T-helper 9 cell (primary cell): ENCODE results near the gene GLCCI1.
A peak's percentile ranks its signal among the peaks of the same experiment; 100 is the strongest.

Experiments used
- DNase-seq: peaks from one replicate; pipeline ENCODE4 v3.0.0-alpha.2; 2020

GLCCI1 gene

DNA sequence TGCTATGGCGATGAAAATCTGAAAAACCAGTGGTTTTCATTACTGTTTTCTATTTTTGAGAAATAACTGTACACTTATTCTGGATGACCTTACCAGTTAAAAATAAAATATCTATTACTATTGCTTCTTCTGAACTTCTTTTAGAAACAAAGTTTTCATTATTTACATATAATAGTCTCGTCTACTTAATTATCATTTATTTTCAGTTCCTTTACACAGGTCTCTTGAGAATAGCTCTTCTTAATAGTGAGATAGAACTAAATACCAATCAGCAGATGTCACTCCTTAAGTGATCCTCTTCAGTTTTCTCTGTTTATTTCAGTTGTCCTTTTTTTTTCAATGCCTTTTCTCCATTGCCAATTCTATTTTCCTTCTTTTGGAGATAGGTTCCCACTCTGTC lies 4.3 kb upstream of the GLCCI1 start:
- DNase-seq = no peak

DNA sequence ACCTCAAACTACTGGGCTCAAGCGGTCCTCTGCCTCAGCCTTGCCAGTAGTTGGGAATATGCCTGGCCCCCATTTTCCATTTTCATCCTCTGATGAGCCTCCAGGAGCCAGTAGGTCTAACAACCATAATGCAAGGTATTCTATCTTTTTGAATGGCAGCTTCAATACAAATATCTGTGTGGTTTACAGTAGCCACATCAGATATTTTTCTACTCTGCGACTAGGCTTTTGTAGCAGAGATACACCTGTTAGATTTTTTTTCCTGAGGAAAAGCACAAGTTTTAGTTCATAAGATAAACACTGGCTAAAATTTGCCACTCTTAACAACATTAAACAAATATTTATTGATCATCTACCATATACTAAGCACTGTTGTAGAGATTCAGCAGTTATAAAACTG lies 3.9 kb upstream of the GLCCI1 start:
- no peak for DNase-seq

DNA sequence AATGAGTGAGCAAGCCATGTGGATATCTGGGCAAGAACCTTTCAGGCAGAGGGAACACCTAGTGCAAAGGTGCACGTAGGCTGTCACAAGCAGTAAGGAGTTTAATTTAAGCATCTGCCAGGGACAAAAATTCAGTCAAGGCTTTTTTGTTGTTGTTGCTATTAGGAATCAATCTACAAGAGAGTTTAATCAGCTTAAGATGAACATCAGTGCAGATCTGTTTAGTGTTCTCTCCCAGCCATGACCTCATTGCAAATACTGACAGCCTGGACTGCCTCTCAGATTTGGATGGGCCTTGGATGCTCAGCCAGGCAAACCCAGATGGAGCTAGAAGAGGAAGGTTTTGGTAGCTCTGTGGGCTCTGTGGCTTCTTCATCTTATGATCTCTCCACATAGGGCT lies 3.3 kb upstream of the GLCCI1 start:
- DNase-seq = no peak

DNA sequence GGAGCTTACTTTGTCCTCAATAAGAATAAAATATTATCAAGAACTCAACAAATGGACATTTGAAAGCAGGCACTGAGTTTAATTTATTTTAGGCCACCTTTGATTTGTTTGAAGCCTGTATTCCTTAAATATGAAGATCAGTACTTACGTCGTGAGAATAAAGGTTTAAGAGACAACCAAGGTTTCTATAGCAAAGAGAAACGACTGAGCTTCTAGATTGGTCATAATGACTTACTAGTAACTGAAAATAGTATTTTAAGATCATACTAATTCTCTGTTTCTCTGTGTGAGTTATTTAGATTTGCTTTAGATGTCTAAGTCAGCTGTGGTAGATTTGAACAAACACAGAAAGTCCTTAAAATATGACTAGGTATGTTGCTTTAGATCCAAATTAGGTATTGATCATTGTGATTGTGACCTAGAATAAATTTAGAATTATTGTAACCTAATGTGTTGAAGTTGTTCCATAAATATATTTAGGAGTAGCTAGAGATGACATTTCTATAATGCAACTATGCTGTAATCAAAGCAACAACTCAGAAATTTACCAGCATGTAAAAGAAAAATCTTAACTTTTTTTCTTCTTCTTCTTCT lies 2.4 kb upstream of the GLCCI1 start:
- DNase-seq = no peak

DNA sequence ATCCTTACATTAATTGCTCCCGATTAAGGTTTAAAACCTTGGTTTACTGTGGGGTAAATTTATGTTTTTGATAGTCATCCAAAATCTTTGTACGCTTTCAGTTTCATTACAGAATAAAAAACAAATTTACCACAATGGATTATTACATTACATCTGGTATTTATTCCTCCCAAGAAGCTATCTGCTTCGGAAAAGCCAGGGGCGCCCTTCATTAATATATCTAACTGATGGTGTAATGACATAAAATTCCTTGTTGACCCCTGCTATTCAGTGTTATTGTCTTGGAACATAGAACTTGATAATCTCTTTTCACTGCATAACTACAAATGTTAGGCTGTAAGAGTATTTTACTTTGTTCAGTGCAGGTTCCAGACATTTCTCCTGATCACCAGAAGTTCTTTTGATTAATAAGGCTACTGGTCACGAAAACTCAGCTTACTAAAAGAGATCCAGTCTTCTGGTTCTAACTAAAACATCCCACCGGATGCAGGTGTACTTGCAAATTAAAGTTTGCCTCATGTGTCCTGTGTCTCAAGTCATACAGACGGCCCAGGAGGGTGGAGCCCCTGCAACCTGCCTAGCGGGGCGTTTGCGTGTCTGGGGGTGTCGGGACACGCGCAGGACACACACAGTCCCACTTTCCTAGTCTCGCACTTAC lies 581 bp upstream of the GLCCI1 start:
- no peak for DNase-seq

DNA sequence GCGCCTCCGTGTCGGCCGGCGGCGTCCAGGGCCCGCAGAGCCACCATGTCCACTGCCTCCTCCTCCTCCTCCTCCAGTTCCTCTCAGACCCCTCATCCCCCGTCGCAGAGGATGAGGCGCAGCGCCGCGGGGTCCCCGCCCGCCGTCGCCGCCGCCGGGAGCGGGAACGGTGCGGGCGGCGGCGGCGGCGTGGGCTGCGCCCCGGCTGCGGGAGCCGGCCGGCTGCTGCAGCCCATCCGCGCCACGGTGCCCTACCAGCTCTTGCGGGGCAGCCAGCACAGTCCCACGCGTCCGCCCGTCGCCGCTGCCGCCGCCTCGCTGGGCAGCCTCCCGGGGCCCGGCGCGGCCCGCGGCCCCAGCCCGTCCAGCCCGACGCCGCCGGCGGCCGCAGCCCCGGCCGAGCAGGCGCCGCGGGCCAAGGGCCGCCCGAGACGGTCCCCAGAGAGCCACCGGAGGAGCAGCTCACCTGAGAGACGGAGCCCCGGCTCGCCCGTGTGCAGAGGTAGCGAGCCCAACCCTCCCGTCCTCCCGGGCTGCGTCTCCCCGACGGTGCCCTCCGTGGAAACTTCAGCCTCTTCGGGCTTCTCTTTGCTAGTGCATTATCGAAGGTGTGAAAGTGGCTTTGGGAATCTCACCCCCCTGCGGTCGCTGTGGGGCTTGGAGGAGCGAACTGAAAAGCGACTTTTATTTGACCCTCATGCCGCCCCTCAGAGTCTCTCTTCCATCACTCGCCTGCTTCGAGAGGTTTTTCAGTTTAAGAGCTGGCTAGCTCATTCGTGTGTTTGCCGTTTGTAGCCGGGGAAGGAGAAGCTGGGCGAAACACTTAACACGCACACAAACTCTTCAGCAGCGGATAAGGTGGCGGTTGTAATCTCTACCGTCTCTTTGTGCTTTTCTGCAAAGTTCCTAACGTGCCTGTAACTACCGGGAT lies 975 bp downstream of the GLCCI1 start:
- peak; percentile 39 for DNase-seq

DNA sequence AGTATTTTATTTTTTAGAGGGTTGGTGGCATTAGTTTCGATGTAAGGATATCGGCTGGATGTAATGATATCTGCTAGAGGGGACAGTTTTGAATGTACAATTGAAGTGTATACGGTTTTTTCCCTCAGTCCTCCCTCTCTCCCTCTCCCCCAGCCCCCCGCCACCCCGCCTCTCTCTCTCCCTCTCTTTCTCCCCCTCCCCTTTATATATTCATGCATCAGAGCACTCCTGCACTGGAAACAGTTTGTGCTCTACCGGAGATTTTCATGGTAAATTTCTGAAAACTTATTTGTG lies 1.6 kb downstream of the GLCCI1 start:
- no peak for DNase-seq

DNA sequence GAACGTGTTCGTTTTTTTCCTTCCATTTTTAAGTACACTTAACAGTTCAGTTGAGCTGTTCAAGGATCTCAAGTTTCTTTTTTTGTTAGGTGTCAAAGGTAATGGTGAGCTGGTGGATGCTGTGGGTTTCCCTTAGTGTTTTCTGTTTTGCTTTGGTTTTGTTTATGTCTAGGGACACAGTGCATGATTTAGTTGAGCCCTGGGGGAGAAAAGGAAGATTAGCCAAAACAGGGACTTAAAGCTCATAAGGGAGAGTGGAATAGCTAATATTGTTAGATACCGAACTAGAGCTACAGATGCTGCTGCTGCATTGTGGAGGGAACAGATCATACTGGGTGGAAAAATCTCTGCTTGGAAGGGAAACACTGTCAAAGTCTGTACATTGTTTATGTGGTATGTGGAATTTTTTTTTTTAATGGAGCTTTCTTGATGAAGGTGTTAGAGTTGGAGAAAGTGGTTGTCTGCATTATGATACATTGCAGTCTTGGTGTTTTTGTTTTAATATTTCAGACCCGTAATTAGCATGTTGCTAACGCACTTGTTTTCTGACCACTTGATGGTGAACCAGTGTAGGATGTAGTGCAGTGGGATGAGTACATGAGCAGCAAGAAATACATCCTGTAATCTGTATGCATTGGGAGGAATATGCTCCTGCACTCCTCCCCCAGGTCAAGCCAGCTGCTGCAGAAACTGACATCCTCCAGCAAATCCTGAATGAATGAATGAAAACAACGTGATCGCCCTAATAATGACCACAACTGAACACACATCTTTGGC lies 2.1 kb downstream of the GLCCI1 start:
- DNase-seq = no peak

DNA sequence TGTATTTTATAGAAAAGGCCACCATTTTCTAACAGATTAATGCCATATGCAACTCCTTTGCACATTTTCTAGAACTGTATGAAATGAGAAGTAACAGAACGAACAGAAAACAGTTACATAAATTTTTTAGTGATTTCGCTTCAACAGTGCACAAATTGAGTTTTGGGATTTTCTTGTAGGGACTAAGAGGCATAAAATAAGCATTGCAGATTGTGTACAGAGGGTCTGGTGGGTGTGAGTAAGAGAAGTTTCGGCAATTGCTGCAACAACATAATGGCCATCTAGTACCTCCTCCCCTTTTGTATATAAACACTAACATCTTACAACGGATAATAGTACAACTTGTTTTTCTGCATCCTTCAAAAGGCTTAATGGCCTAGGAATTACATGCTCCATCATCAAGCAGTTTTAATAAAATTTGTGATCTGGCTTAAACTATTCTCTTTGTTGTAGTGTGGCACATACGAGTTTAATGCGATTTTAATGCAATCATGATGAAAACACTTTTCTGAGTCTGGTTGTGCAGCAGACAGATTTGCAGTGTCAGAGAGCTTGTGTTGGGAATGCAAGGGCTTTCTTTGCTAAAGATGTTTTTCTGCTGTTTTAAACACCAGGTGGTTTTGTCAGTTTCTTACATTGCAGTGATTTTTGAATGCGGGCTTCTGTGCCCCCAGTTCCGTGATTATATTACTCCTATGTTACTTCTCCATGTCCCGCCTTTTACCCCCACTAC lies 2.9 kb downstream of the GLCCI1 start:
- no peak for DNase-seq

DNA sequence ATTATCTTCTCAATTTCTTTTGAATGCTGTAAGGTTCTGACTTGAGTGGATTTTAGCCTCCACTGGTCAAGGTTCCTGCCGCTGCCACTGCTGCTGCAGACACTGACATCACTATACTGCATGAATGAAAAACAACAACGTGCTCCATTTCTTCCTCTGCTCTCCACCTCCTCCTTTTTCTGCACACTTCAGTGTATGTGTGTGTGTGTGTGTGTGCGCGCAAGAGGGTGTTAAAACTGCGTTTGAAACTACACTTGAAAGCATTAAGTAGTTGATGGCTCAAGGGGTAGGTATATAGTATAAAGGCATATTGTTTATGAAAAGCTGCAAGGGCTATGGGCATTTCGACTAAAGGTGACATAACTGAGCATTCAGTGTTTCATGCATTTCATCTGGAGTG lies 3.5 kb downstream of the GLCCI1 start:
- DNase-seq = no peak

DNA sequence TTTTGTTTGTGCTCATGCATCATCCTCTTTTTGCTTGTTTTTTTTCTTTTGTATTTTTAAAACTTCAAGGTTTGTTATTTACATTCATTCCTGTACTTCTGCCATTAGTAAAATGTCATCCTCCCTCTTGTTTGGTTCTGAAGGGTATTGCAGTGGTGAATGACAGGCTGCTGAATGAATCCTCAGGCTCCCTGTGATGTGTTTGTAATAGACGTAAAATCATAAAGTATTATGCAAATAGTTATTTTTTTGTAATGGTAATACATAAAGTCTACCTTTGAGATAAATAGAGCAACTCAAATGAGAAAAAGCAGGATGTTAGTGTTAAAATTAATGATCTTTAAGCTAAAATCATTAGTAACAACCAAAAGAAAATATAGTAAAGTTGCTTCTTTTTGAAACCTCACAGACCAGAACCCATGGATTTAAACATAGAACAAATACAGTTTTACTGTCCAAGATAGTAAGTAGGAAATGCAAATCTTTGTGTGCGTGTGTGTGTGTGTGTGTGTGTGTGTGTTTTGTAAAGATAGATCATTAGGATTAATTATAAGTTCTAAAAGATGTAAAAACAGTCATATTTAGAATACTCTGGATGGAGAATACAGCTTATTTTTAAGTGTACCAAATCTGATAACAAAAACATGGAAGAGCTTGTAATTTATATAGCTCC lies 4.5 kb downstream of the GLCCI1 start:
- DNase-seq = no peak

DNA sequence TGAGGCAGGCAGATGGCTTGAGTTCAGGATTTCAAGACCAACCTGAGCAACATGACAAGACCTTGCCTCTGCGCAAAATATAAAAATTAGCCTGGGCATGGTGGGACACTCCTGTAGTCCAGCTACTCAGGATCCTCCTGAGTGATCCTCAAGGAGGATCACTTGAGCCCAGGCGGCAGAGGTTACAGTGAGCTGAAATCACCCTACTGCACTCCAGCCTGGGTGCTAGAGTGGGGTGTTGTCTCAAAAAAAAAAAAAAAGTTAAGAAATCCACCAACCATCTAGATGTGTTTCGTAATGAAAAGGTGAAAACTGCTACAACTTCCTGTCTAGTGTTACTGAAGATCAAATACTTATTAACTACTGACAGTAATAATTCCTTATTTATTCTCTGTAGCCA lies 8.1 kb downstream of the GLCCI1 start:
- DNase-seq = no peak

DNA sequence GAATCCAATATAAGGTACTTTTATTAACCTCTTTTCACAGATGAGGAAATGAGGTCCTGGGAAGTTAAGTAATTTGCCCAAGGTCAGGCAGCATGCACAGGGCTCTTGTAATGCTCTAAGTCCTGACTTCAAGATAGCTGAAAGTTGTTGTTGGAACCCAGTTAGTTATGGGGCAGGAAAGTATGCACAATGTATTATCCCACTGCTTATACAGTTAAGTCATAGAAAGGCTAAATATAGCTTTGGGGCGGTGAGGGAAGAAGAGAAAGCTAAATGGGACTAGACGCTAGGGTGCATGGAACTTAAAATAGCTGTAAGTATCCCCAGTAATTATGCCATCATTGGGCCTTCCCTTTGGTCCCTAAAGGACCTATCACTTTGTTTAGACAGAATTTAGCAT lies 9.2 kb downstream of the GLCCI1 start:
- DNase-seq = no peak

DNA sequence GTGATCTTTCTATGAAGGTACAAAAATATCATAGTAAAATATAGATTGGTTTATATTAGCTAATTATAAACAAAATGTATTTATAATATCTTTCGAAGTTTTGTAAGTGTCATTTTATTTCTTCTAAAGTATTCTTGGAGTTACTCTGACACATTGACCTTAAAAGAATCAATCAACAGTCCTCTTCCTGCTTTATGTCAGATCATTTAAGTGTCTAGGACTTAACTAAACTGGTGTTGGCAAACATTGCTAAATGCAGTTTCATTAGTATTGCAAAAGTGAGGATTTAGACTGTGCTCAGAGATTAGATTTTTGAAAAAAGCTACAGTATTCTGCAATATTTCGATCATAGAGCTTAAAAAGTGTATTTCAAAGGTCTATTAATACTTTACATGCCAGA lies 10.3 kb downstream of the GLCCI1 start:
- no peak for DNase-seq

DNA sequence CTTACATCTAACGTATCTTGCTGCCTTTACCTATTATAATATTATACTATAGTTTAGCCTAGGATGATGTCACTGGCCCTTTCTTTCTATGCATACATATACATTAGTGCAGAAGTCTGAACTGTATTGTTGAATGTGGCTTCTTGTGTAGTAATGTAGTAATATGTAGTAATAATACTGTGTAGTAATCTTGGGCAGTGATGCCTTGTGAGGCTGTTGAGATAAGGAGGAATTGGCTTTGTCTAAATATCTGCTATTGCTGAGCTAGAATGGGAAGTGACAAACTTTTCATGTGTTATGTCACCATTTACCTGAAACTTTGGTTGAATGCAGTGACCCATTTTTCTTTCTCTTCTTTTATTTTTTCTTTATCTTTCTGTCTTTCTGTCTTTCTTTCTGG lies 11.0 kb downstream of the GLCCI1 start:
- DNase-seq = no peak

DNA sequence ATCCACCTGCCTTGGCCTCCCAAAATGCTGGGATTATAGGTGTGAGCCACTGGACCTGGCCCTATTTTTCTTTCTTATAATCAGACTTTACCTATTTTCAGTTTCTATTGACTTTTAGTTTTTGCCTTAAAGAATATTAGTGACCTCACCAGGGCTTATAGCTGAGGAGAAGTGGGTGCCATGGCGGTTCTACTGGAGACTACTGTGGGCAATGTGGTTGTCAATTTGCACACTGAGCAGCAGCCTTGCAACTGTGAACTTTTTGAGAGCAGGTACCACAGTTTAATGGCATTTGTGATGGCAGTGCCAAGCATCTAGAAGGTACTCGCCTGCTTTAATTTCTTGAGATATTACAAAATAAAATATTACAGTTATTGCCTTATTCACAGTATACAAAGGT lies 11.5 kb downstream of the GLCCI1 start:
- no peak for DNase-seq

DNA sequence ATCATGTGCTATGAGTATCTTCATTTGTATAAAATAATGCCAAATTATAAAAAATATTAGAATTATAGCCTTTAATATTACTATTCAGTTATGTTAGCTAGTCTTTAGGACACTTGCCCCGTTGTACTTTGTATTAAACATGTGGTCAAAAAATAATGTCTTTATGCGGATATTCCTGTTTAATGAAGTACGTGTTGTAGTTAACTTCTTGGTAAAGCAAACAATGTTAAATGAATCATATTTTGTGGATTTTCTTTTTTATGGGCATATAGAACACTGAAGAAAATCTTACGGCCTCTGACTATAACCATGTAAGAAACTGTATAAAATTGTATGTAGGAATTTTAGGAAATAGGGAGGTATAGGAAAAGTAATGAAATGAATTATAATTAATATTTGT lies 14.3 kb downstream of the GLCCI1 start:
- DNase-seq = no peak

DNA sequence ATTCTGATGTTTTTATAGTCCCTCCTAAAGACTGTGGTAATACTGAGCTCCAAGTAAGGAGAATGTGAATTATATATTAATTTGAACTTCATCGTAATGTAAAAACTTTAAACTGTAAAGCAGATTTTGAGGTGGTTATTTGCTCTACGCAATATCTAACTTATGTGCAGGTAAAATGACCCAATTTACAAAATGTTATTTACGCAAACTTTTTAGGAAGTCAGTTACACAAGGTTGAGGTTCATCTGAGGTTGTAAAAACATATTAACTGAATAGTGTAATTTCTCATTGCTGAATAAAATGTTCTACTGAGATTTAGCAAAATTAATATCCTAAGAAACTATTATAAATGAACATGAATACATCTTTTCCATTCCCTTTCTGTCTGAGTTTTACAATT lies 15.8 kb downstream of the GLCCI1 start:
- DNase-seq = no peak

DNA sequence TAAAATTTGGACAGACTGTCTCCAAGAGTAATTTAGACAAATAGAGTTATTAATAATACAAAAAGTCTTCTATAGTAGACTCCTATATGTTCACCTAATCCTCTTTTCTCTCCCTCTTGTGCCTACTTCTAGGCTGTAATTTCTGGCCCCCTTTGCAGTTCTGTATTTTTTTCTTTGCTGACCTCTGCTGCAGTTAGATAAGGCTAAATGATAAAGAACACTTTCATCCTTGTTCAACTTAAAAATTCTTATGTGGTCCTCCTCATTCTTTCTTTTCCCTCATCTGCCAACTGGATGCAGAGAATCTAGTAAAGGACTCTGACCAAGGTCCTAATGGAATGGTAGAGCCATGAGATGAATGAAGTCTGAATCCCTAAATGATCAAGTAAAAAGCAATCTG lies 20.1 kb downstream of the GLCCI1 start:
- DNase-seq = no peak

DNA sequence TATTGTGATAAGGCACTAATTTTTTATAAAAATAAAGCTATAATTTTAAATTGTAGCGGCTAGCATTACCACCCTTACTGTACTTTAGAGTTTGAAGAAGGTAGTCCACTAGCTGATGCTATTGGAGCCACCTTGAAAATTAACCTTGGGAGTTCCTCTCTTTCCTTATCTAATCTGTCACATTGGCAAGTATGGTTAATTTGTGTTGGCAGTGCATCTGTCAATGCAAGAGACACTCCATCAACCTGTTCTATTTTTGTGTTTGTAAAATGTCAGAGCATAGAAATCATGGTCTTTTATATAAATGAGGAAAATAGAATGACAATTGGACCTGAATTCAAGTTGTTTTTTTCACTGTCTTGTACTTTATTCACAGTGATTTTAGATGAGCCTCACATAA lies 20.5 kb downstream of the GLCCI1 start:
- DNase-seq = no peak

DNA sequence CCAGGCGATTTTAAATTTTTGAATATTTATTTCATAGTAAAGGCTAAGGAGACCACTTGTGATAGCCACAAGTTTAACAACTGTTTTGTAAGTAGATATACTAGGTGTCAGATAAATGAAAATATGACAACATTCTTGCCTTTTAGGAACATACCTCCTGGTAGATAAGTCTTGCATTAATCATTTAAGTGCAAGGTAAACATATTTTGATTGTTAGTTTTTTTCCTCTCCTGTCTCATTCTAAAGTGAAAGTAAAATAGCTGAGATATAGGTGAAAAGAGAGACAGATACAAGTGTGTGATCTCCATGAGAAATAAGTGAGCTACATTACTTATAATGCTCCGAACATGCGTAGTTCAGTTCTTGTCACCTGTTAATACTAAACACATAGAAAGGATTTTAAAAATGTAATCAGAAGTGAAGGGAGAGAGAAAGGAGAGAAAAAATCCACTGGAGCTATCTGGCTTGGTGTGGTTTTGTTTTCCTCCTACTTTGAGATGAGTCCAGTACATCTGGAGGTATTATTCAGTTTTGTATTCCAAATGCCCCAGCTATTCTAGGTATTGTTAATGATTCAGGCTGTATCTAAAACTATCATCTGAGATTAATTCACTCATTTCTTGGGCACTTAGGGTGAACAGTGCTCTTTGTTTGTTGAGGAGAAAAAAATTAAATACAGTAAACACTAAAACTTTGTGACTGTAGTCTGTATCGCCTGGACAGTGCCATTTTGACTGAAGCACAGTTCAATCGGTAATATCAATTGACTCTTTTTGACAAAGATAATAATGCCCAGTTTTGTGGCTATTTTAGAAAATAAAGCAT lies 21.2 kb downstream of the GLCCI1 start:
- DNase-seq = no peak
